DOHH2 (cell line): Measurements from ENCODE around the gene BRAF.

Experiments
- EZH2phosphoT487 ChIP-seq: fragments of 200-600 bp; sonication (generic); IDR thresholded peaks from 2 replicates; pipeline ENCODE4 v1.6.1; 2017; ENCODE audit warnings: borderline replicate concordance, mild to moderate bottlenecking, antibody characterized with exemption, low read length, moderate library complexity, mixed read lengths
- TF ChIP-seq, protein P1 (sequence below): fragments of 200-600 bp; sonication (generic); IDR thresholded peaks from one replicate; pipeline ENCODE4 v1.5.1; 2014; ENCODE audit warnings: antibody characterized with exemption, mild to moderate bottlenecking, low read depth, low read length; ENCODE audit not compliant: poor library complexity, severe bottlenecking

DNA sequence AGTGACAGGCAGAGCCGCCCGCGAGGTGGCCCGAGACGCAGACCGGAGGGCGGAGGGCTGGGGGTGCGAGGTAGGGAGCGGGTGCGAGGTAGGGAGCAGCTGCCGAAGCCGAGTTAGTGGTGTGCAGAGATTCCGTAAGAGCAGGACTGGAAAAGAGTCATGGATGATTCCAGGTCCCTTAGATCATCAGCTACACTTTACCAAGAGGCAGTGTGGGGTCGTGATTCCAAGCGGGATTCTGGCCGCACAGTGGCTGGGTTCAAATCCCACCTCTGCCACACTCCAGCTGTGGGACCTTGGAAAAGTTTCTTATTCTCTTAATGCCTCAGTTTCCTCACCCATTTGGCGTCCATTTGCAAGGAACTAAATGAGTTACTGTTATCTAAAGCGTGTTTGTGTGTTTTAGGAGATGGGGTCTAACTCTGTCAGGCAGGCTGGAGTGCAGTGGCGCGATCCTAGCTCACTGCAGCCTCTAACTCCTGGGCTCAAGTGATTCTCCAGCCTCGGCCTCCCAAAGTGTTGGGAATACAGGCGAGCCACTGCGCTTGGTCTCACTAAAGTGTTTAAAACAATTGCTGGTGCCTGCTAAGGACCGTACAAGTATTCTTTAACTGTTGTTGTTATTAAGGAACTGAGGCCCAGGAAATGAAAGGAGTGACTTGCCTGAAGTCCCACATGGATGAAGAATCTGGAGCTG lies 227.1 kb downstream of the BRAF start:
- TF ChIP-seq, protein P1, sequence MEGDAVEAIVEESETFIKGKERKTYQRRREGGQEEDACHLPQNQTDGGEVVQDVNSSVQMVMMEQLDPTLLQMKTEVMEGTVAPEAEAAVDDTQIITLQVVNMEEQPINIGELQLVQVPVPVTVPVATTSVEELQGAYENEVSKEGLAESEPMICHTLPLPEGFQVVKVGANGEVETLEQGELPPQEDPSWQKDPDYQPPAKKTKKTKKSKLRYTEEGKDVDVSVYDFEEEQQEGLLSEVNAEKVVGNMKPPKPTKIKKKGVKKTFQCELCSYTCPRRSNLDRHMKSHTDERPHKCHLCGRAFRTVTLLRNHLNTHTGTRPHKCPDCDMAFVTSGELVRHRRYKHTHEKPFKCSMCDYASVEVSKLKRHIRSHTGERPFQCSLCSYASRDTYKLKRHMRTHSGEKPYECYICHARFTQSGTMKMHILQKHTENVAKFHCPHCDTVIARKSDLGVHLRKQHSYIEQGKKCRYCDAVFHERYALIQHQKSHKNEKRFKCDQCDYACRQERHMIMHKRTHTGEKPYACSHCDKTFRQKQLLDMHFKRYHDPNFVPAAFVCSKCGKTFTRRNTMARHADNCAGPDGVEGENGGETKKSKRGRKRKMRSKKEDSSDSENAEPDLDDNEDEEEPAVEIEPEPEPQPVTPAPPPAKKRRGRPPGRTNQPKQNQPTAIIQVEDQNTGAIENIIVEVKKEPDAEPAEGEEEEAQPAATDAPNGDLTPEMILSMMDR, result peak; percentile 13
- TF ChIP-seq EZH2phosphoT487, result no peak
